K562 (cell line): ENCODE measurements around the gene CCL27. TPM values are rescaled to one million over a fixed set of nuclear protein-coding genes. Genes with fewer than 3 reads are reported as not detected.
A peak's percentile ranks its signal among the peaks of the same experiment; 100 is the strongest.

Experiments used
- ARHGAP35 ChIP-seq: fragments of 450-650 bp; IDR thresholded peaks from 2 replicates; pipeline ENCODE4 v1.6.1; 2018; ENCODE audit not compliant: partially characterized antibody
- BCOR ChIP-seq: fragments of 450-650 bp; IDR thresholded peaks from 2 replicates; pipeline ENCODE4 v1.6.1; 2016
- CTCF ChIP-seq, 3 experiments: IDR thresholded peaks in 2 of 3; conservative IDR thresholded peaks in 1 of 3; 2 replicates each; pipeline ENCODE4 v1.5.1; 2011 to 2012; ENCODE audit warnings: low read length in 3 of 3, mild to moderate bottlenecking in 3 of 3, control low read depth in 2 of 3, improper control_type of control experiment in 1 of 3, inconsistent platforms in 1 of 3, low read depth in 1 of 3, mixed read lengths in 1 of 3, moderate library complexity in 1 of 3; ENCODE audit not compliant: insufficient read depth in 2 of 3
- EGR1 ChIP-seq: fragments of 450-650 bp; conservative IDR thresholded peaks from 2 replicates; pipeline ENCODE4 v1.6.1; 2017; ENCODE audit warnings: mild to moderate bottlenecking
- GABPA ChIP-seq: fragments of 200-800 bp; sonication (Bioruptor generic); conservative IDR thresholded peaks from 2 replicates; pipeline ENCODE4 v1.6.1; 2016; ENCODE audit warnings: low read depth, missing genetic modification characterization, missing compliant biosample characterization
- IRF2 ChIP-seq: sonication (generic); formaldehyde crosslinking; IDR thresholded peaks from 2 replicates; pipeline ENCODE4 v1.8.1; 2022; ENCODE audit warnings: mild to moderate bottlenecking, missing genetic modification reagents
- JUND ChIP-seq, 2 experiments: IDR thresholded peaks; 2 replicates in 1 of 2; 3 replicates in 1 of 2; pipeline ENCODE4 v1.6.1; 2011; ENCODE audit warnings: borderline replicate concordance in 2 of 2, low read depth in 2 of 2, low read length in 2 of 2, improper control_type of control experiment in 1 of 2, missing biosample characterization in 1 of 2, missing genetic modification characterization in 1 of 2, missing genetic modification reagents in 1 of 2
- NFATC3 ChIP-seq: fragments of 450-650 bp; IDR thresholded peaks from 2 replicates; pipeline ENCODE4 v1.6.1; 2017; ENCODE audit warnings: mild to moderate bottlenecking
- NFRKB ChIP-seq: fragments of 450-650 bp; IDR thresholded peaks from 2 replicates; pipeline ENCODE4 v1.6.1; 2016; ENCODE audit warnings: low read depth
- RAD21 ChIP-seq, 2 experiments: fragments of 250-450 bp in 1 of 2; fragments of 450-650 bp in 1 of 2; sonication (Bioruptor Pico) in 1 of 2; formaldehyde crosslinking in 1 of 2; IDR thresholded peaks in 1 of 2; conservative IDR thresholded peaks in 1 of 2; 2 replicates each; pipeline versions ENCODE4 v1.4.0 to v1.8.0; 2020 to 2022; ENCODE audit warnings: mild to moderate bottlenecking in 2 of 2, moderate library complexity in 1 of 2
- RBFOX2 ChIP-seq: fragments of 200-400 bp; formaldehyde crosslinking; IDR thresholded peaks from 2 replicates; pipeline ENCODE4 v1.6.1; 2017; ENCODE audit warnings: low read depth, mild to moderate bottlenecking, low read length, moderate library complexity
- RBM25 ChIP-seq: fragments of 200-400 bp; formaldehyde crosslinking; IDR thresholded peaks from 2 replicates; pipeline ENCODE4 v1.6.1; 2018; ENCODE audit warnings: low read length, low read depth, moderate library complexity; ENCODE audit not compliant: severe bottlenecking
- SMC3 ChIP-seq: conservative IDR thresholded peaks from 2 replicates; pipeline ENCODE4 v1.6.1; 2011; ENCODE audit warnings: low read depth, low read length, improper control_type of control experiment; ENCODE audit not compliant: insufficient read depth
- TAF15 ChIP-seq: fragments of 200-400 bp; formaldehyde crosslinking; IDR thresholded peaks from 2 replicates; pipeline ENCODE4 v1.6.1; 2017; ENCODE audit warnings: mild to moderate bottlenecking, low read depth, low read length, moderate library complexity
- XRCC5 ChIP-seq: fragments of 200-400 bp; formaldehyde crosslinking; IDR thresholded peaks from 2 replicates; pipeline ENCODE4 v1.6.1; 2017; ENCODE audit warnings: low read depth, mild to moderate bottlenecking, low read length
- ZNF239 ChIP-seq: fragments of 250-450 bp; sonication (Bioruptor Pico); IDR thresholded peaks from 2 replicates; pipeline ENCODE4 v1.4.0; 2020; ENCODE audit warnings: mild to moderate bottlenecking
- ZNF311 ChIP-seq: fragments of 250-450 bp; sonication (Bioruptor Pico); IDR thresholded peaks from 2 replicates; pipeline ENCODE4 v1.4.0; 2020; ENCODE audit warnings: mild to moderate bottlenecking, moderate library complexity
- ZNF589 ChIP-seq: fragments of 200-800 bp; sonication (Bioruptor generic); IDR thresholded peaks from 2 replicates; pipeline ENCODE4 v1.6.1; 2016; ENCODE audit warnings: low read depth, missing genetic modification characterization, missing compliant biosample characterization
- ZNF76 ChIP-seq: fragments of 250-450 bp; sonication (Bioruptor Pico); IDR thresholded peaks from 2 replicates; pipeline ENCODE4 v1.4.0; 2020; ENCODE audit warnings: mild to moderate bottlenecking, moderate library complexity, borderline replicate concordance
- polyA plus RNA-seq, 8 experiments: library from polyadenylated mRNA; depleted of rRNA in 4 of 8; stranded (reverse) in 5 of 8; unstranded in 3 of 8; fragments of >200 nt; fragmentation: Nextera tagmentation in 2 of 8; fragmentation: Illumina TruSeq in 1 of 8; extraction: Ambion mirVana in 2 of 8; extraction: Trizol in 1 of 8; gene quantifications; 2 replicates each; pipeline versions ENCODE4 v1.2.1 to v1.2.3, GENCODE V29; 2011 to 2014; ENCODE audit warnings: inconsistent platforms in 1 of 8, missing spikeins in 1 of 8
- total RNA-seq, 7 experiments: library from RNA; depleted of rRNA in 6 of 7; stranded (reverse); fragments of >200 nt in 6 of 7; fragmentation: Illumina TruSeq in 2 of 7; extraction: Trizol in 2 of 7; gene quantifications; 2 replicates each; pipeline versions ENCODE4 v1.2.1 to v1.2.3, GENCODE V29; 2011 to 2021; ENCODE audit warnings: low replicate concordance in 1 of 7

CCL27 gene
- total and polyA plus RNA-seq, 9 of the 15 experiments (the other 6 are each of a cell fraction or from before 2014, with no cell fraction given), result 0.10 to 0.53 (median 0.27) TPM; not detected in 5

GRCh38 chr9:34633851-34634550, 28.5 kb downstream of the CCL27 start (continued):
- TF ChIP-seq NFATC3 (no peak), SMC3 (peak; percentile 46; the same call in 1 of the 2 replicates), TAF15 (no peak), BCOR (0 out of 2 replicates have a peak, but pooled peaks have one; percentile 31), ZNF239 (CRISPR knock-in tag) (no peak), RBM25 (peak; percentile 45), ZNF311 (CRISPR knock-in tag) (no peak), GABPA (no peak), JUND (IDR thresholded peaks at IDR 0.05; ENCODE audit: borderline replicate concordance, low read depth, low read length) (0 out of 2 replicates have a peak, but pooled peaks have one; percentile 9), JUND (tag; IDR thresholded peaks at IDR 0.05; ENCODE audit: borderline replicate concordance, low read depth, low read length) (no peak), RAD21 (CRISPR knock-in tag; conservative IDR thresholded peaks at IDR 0.05 in 1 of 2, IDR thresholded peaks at IDR 0.05 in 1 of 2) (peak; percentile 47 to 72), EGR1 (no peak), IRF2 (CRISPR knock-in tag) (no peak), ARHGAP35 (no peak), XRCC5 (0 out of 2 replicates have a peak, but pooled peaks have one; percentile 40), ZNF589 (CRISPR knock-in tag) (no peak), NFRKB (no peak), RBFOX2 (no peak), CTCF (IDR thresholded peaks at IDR 0.05 in 2 of 3, conservative IDR thresholded peaks at IDR 0.05 in 1 of 3; ENCODE audit: insufficient read depth in 2 of 3, low read depth in 1 of 3, low read length in 3 of 3) (peak; percentile 74 to 82 (median 81)), ZNF76 (CRISPR knock-in tag) (no peak)
- TF ChIP-seq, all 486 proteins: peak for 11
